HEK293T (cell line): ENCODE results near the gene DHRS13.
"Not testable (repeated sequence)": the region's sequence is repeated elsewhere in the genome, so short reads cannot be mapped to it uniquely, and the experiment has no call there.

Experiments
- CTCF ChIA-PET: fragments of 350-600 bp; formaldehyde crosslinking; extraction: SDS; loops from one replicate; lab custom pipeline; 2021; ENCODE audit warnings: antibody characterized with exemption, inconsistent platforms; lab: Yijun Ruan, JAX
- POLR2A ChIA-PET: fragments of 350-600 bp; formaldehyde crosslinking; extraction: SDS; loops from one replicate; lab custom pipeline; 2020; ENCODE audit warnings: antibody characterized with exemption, inconsistent platforms; lab: Yijun Ruan, JAX
- DNase-seq: peaks from one replicate; pipeline ENCODE4 v3.0.0; 2012; ENCODE audit warnings: mixed read lengths; ENCODE audit errors: extremely low spot score
- ARNT ChIP-seq: fragments of 450-650 bp; IDR thresholded peaks from 2 replicates; pipeline ENCODE4 v1.6.1; 2017; ENCODE audit warnings: mild to moderate bottlenecking
- BHLHE40 ChIP-seq: fragments of 450-650 bp; IDR thresholded peaks from 2 replicates; pipeline ENCODE4 v1.6.1; 2016; ENCODE audit warnings: mild to moderate bottlenecking, moderate library complexity, borderline replicate concordance
- ELF4 ChIP-seq: fragments of 450-650 bp; IDR thresholded peaks from 2 replicates; pipeline ENCODE4 v1.6.1; 2017; ENCODE audit warnings: antibody characterized with exemption
- FOXA1 ChIP-seq: fragments of 450-650 bp; IDR thresholded peaks from 2 replicates; pipeline ENCODE4 v1.6.1; 2016; ENCODE audit warnings: mild to moderate bottlenecking
- FOXK2 ChIP-seq: fragments of 450-650 bp; IDR thresholded peaks from 2 replicates; pipeline ENCODE4 v1.6.1; 2016; ENCODE audit warnings: mild to moderate bottlenecking
- FOXM1 ChIP-seq: fragments of 450-650 bp; IDR thresholded peaks from 2 replicates; pipeline ENCODE4 v1.6.1; 2017; ENCODE audit warnings: mild to moderate bottlenecking, borderline replicate concordance
- HDGF ChIP-seq: fragments of 450-650 bp; IDR thresholded peaks from 2 replicates; pipeline ENCODE4 v1.6.1; 2017; ENCODE audit warnings: antibody characterized with exemption, borderline replicate concordance
- L3MBTL2 ChIP-seq: fragments of 450-650 bp; conservative IDR thresholded peaks from 2 replicates; pipeline ENCODE4 v1.6.1; 2016; ENCODE audit warnings: mild to moderate bottlenecking
- LEF1 ChIP-seq: fragments of 450-650 bp; IDR thresholded peaks from 2 replicates; pipeline ENCODE4 v1.6.1; 2017; ENCODE audit warnings: mild to moderate bottlenecking, borderline replicate concordance
- NFRKB ChIP-seq: fragments of 450-650 bp; IDR thresholded peaks from 2 replicates; pipeline ENCODE4 v1.6.1; 2016; ENCODE audit warnings: mild to moderate bottlenecking, moderate library complexity
- TARDBP ChIP-seq: fragments of 450-650 bp; IDR thresholded peaks from 2 replicates; pipeline ENCODE4 v1.6.1; 2016
- ZNF384 ChIP-seq: fragments of 450-650 bp; IDR thresholded peaks from 2 replicates; pipeline ENCODE4 v1.6.1; 2016
- TF ChIP-seq, protein P1 (sequence below): fragments of 450-650 bp; IDR thresholded peaks from 2 replicates; pipeline ENCODE4 v1.6.1; 2016

DHRS13 gene

DNA sequence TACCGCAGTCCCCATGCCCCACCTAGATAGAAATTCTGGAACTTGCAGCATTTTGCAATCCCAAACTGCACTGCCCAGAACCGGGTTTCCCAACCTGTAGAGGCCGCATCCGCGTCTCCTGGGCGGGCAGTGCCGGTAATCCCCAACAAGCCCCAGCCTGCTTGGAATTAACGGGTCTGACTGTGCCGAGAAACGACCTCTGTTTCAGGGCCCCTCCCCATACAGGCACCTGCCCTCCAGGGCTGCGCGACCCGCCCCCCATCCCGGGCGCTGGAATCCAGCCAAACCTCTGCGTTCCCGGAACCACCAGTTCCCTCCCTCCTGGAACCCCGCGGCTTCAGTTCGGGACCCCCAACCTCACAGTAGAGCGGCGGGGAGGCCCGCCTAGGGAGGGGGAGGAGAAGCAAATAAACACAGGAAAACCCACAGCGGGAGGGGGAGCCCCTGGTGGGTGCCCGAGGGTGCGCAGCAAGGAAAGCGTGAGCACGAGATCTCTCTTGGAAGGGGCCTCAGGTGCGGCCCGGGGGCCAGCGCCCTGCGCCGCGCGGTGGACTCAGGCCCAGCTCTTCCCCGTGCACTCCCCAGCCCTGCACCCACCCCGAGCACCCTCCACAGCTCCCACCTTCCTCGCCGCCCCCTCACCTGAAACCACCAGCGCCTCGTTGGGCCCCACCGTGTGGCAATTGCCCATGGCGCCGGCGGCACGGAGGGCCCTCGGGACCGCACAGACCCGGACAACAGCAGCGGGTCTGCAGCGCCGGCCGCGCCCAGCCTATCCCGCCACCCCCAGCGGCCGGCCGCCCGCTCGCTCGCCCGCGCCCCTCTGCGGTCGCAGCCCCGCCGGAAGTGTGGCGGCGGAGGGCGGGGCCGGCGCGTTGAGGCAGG, 5.8 kb downstream of the DHRS13 start, which contains the start of gene FLOT2:
Gene FLOT2, minus strand, starts transcription at position 850 of the 885 bp plus-strand sequence. Its CDS starts 159 bp downstream, at position 691.
- CTCF ChIA-PET: interaction anchor here (0.8 to 4.7 kb wide), 5 partner anchors 11 to 250 kb away, joined by 3 to 17 read pairs (median 4); partner anchors contain the start of gene TLCD1
- peak; percentile 55 for DNase-seq
- TF ChIP-seq FOXK2 (no peak), ARNT (no peak), FOXA1 (no peak), ELF4 (no peak)
- POLR2A ChIA-PET: interaction anchor here (1.3 to 3.7 kb wide), 9 partner anchors 16 to 172 kb away, joined by 3 to 35 read pairs (median 9); partner anchors contain the start of genes FAM222B, NEK8 and PHF12

DNA sequence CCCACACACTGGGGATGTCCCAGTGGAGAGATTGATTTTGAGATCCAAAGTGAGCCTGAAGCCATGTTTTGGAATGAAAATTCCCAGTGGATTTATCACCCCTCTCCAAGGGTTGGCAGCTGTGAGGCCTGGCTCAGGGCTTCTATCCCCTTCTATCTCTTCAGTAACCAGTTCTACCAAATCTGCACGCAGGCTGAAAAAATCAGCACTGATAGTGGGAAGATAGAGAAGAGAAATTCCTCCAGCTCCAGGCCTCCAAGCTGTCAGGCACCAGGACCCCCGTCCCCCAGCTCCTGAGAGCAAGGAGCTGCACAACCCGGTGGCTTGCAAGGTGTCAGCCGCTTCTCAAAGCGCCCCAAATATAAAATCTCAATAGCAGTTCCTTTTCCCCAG, 6.4 kb downstream of the DHRS13 start:
- POLR2A ChIA-PET: interaction anchor here (1.3 to 3.7 kb wide), 3 partner anchors 133 to 169 kb away, joined by 3 to 35 read pairs (median 6); partner anchors contain the start of gene NEK8
- no peak for TF ChIP-seq NFRKB
- DNase-seq: no peak

DNA sequence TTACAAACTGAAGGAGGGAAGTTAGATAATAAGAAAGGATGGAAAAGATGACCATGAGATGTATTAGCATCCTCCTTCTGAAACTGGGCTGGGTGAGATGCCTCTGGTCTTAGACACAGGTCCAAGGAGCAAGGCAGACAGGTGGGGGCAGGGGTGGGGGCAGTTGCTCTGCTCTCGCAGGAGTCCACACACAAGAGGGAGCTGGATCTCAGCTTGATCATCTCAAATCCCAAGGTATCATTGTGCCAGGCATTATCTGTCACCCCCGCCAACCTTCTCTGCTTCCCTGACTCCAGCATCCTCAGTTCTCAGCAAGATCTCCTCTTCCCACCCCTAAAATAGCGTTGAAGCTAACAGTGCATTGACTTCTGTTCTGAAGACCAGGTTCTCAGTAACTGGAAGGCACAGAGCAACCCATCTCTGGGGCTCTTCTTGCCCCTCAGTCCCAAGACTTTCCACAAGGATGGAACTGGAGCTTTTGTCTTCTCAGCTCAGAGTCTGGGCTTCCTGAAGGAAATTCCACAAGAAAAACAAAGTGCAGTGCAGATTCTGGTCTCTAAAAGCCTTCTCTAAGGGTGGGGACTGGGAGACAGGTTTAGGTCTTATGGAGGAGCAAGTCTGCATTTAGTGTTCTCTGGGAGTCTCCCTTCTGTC, 7.0 kb downstream of the DHRS13 start:
- POLR2A ChIA-PET: interaction anchor here (1.3 to 3.7 kb wide), 3 partner anchors 132 to 168 kb away, joined by 3 to 35 read pairs (median 6); partner anchors contain the start of gene NEK8
- TF ChIP-seq TARDBP: no peak
- no peak for TF ChIP-seq HDGF
- TF ChIP-seq NFRKB: no peak
- no peak for TF ChIP-seq L3MBTL2
- TF ChIP-seq ARNT: no peak
- TF ChIP-seq ZNF384: no peak
- no peak for TF ChIP-seq ELF4
- no peak for TF ChIP-seq LEF1
- TF ChIP-seq FOXM1: no peak
- TF ChIP-seq, protein P1, sequence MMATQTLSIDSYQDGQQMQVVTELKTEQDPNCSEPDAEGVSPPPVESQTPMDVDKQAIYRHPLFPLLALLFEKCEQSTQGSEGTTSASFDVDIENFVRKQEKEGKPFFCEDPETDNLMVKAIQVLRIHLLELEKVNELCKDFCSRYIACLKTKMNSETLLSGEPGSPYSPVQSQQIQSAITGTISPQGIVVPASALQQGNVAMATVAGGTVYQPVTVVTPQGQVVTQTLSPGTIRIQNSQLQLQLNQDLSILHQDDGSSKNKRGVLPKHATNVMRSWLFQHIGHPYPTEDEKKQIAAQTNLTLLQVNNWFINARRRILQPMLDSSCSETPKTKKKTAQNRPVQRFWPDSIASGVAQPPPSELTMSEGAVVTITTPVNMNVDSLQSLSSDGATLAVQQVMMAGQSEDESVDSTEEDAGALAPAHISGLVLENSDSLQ: no peak
- DNase-seq: no peak
- CTCF ChIA-PET: interaction anchor here (0.6 to 4.7 kb wide), 4 partner anchors 94 to 169 kb away, joined by 3 to 17 read pairs (median 10); partner anchors contain the start of gene TLCD1

More for the DNA sequence above, 6.4 kb downstream of the DHRS13 start:
- CTCF ChIA-PET: interaction anchor here (0.6 to 4.7 kb wide), 3 partner anchors 94 to 170 kb away, joined by 6 to 17 read pairs (median 13); partner anchors contain the start of gene TLCD1

DNA sequence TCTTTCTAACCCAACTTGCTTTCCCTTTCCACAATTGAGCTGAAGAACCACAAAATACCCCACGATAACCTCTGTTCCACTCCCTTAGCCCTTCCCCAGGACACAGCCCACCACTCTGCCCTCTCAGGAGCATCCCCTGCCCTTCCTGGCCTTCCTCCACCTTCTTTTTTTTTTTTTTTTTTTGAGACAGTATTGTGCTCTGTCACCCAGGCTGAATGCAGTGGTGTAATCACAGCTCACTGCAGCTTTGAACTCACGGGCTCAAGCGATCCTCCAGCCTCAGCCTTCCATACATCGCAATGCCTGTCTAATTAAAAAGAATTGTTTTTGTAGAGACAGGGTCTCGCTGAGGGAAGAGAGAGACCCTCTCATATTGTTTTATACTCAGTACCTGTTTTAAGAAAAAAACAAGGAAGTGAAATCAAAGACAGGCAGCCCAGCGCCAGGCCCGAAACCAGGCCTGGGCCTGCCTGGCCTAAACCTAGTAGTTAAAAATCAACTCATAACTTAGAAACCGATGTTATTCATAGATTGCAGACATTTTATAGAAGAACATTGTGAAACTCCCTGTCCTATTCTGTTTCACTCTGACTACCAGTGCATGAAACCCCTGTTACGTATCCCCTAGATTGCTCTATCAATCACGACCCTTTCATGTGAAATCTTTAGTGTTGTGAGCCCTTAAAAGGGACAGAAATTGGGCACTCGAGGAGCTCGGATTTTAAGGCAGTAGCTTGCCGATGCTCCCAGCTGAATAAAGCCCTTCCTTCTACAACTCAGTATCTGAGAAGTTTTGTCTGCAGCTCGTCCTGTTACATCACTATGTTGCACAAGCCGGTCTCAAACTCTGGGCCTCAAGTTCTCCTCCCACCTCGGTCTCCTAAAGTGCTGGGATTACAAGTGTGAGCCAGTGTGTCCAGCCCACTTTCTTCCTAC, 9.4 kb downstream of the DHRS13 start:
- ChIA-PET POLR2A (interaction anchor here (1.5 to 2.0 kb wide), 2 partner anchors 8 to 51 kb away, joined by 4 to 5 read pairs; partner anchors contain the start of gene FAM222B), CTCF (interaction anchor here (0.6 kb wide), 1 partner anchor 9 kb away, joined by 3 read pairs; no protein-coding TSS in a partner anchor)
- DNase-seq: not testable (repeated sequence)

DNA sequence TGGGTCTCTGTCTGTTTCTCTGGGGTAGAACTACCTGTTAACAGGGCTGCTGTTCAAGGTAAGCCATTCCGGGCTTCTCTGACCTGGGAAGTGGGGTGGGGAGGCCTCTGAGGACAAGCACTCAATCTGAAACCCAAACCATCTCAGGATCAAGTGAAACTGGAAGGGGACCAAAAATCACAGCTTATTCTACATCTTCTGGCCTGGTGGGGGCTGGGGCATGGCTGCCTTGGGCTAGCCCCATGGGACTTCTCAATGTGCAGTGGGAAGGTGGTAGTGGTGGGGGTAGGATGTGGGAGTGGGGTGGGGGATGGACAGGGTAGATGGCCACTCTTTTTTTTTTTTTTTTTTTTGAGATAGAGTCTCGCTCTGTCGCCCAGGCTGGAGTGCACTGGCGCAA, 10.9 kb downstream of the DHRS13 start:
- DNase-seq: no peak
- TF ChIP-seq TARDBP (no peak), BHLHE40 (no peak)
- TF ChIP-seq, protein P1: no peak
- ChIA-PET POLR2A (interaction anchor here (2.0 kb wide), 1 partner anchor 10 kb away, joined by 5 read pairs; no protein-coding TSS in a partner anchor), CTCF (no interaction called here)

DNA sequence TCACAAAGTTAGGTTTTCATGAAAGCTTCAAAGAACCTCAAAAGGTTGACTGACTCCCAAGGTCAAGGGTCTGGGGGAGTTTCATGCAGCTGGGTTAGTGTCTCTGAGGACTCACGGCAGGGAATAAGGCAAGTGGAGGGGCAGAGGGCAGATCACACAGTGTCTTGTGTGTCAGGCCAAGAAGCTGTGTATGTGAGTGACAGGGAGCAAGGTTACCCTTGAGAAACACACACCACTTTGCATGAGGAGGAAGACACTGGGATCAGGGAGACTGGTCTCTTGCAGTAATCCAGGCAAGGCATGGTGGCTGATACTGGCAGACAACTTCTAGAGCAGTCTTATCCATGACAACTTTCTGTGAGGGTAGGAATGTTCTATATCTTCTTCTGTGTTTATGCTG, 11.7 kb downstream of the DHRS13 start:
- TF ChIP-seq, protein P1: 0 out of 2 replicates have a peak, but pooled peaks have one; percentile 17
- no peak for TF ChIP-seq FOXA1
- POLR2A ChIA-PET: interaction anchor here (2.0 kb wide), 1 partner anchor 11 kb away, joined by 5 read pairs; no protein-coding TSS in a partner anchor
- CTCF ChIA-PET: no interaction called here
- no peak for DNase-seq
